B cell (primary cell): Measurements from ENCODE around the gene TBC1D20.

ENCODE experiments used
- CTCF ChIP-seq: fragments of 200-600 bp; IDR thresholded peaks from one replicate; pipeline ENCODE4 v1.8.0; 2022; ENCODE audit warnings: antibody characterized with exemption, mild to moderate bottlenecking
- EZH2 ChIP-seq: IDR thresholded peaks from 2 replicates; pipeline ENCODE4 v1.6.1; 2012; ENCODE audit warnings: borderline replicate concordance, low read depth, mild to moderate bottlenecking, moderate library complexity, low read length; ENCODE audit not compliant: insufficient read depth, poor library complexity, severe bottlenecking

DNA sequence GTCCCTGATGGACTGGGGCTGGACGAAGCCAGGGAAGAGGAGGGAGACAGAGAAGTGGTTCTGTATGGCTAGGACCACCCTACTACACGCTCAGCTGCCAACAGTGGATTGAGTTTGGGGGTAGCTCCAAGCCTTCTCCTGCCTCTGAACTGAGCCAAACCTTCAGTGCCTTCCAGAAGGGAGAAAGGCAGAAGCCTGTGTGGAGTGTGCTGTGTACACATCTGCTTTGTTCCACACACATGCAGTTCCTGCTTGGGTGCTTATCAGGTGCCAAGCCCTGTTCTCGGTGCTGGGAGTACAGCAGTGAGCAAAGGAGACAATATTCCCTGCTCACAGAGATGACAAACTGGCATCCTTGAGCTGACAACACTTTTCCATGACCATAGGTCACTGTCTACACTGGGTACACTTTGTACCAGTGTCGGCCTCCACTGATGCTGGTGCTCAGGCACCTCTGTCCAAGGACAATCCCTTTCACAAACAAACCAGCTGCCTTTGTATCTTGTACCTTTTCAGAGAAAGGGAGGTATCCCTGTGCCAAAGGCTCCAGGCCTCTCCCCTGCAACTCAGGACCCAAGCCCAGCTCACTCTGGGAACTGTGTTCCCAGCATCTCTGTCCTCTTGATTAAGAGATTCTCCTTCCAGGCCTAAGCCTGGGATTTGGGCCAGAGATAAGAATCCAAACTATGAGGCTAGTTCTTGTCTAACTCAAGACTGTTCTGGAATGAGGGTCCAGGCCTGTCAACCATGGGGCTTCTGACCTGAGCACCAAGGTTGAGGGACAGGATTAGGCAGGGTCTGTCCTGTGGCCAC lies 65.5 kb downstream of the TBC1D20 start:
- TF ChIP-seq EZH2 (no peak), CTCF (no peak)
